GM20000 (cell line): ENCODE results near the gene PLOD1.

Experiments
- DNase-seq: peaks from one replicate; pipeline ENCODE4 v3.0.0; 2012; ENCODE audit warnings: low spot score
- TF ChIP-seq, protein P1 (sequence below): IDR thresholded peaks from 2 replicates; pipeline ENCODE4 v1.5.1; 2012; ENCODE audit warnings: mild to moderate bottlenecking, control low read depth; ENCODE audit errors: extremely low read depth, missing control alignments

PLOD1 gene

DNA sequence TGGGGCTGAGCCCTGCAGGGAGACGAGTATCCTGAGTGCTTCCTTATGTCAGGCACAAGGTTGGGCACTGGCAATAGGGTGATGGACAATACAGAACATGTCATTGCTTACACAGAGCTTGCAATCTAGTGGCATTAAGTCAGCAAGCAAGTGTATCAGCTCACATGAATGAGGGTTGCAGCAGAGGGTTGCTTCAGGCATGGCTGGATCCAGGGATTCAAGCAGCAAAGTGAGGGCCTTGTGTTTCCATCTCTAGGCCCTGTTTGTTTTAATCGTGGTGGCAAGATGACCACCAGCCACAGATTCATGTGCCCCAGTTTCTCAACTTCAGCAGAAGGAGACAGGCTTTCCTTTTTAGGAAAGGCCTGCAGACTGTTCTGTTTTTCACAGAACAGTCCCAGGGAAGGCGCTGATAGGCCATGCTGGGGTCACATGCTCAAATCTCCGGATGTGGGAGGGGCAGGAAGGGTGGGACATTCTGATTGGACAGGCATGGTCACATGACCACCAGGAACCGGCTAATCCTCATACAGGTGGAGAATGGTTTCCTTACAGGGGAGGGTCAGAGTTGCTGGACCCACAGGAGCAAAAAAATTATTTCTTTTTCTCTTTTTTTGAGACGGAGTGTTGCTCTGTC lies 14.4 kb downstream of the PLOD1 start:
- TF ChIP-seq, protein P1, sequence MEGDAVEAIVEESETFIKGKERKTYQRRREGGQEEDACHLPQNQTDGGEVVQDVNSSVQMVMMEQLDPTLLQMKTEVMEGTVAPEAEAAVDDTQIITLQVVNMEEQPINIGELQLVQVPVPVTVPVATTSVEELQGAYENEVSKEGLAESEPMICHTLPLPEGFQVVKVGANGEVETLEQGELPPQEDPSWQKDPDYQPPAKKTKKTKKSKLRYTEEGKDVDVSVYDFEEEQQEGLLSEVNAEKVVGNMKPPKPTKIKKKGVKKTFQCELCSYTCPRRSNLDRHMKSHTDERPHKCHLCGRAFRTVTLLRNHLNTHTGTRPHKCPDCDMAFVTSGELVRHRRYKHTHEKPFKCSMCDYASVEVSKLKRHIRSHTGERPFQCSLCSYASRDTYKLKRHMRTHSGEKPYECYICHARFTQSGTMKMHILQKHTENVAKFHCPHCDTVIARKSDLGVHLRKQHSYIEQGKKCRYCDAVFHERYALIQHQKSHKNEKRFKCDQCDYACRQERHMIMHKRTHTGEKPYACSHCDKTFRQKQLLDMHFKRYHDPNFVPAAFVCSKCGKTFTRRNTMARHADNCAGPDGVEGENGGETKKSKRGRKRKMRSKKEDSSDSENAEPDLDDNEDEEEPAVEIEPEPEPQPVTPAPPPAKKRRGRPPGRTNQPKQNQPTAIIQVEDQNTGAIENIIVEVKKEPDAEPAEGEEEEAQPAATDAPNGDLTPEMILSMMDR, result no peak
- DNase-seq, result no peak

DNA sequence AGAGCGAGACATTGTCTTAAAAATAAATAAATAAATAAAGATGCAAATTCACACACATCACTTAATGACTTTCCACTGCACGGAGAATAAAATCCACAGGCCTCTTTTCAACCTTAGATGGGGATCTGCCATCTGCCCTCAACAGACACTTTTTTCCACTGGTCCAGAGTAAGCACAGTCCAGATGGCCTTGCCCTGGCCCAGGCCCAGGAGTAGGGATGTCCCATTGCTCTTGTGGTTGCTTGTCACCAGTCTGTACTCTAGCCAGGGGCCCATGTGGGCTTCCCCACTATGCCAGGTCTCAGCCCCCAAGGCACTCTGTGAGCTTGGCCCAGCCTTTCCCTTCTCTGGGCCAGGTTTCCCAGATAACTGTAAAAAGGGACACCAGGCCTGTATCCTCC lies 17.4 kb downstream of the PLOD1 start:
- DNase-seq, result no peak
- TF ChIP-seq, protein P1, result no peak

DNA sequence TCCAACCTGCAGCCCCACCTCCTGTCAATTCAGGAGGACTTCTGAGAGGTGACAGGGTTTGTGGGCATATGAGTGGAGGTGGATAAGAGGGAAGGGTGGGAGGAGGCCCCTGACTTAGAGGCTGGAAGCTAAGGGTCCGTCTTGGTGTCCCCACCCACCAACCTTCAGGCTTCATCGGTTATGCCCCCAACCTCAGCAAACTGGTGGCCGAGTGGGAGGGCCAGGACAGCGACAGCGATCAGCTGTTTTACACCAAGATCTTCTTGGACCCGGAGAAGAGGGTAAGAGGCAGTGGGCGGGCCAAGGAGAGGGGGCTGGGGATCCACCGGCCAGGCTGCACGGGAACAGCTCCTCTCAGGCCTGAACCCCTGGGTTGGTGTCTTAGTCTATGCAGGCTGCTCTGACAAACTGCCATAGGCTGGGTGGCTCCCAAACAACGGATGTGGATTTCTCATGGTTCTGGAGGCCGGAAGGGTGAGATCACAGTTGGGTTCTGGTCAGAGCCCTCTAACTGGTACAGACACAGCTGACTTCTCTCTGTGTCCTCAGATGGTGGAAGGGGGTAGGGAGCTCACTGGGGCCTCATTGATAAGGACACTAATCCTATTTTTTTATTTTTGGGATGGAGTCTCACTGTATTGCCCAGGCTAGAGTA lies 18.1 kb downstream of the PLOD1 start:
- no peak for DNase-seq
- TF ChIP-seq, protein P1, result no peak

DNA sequence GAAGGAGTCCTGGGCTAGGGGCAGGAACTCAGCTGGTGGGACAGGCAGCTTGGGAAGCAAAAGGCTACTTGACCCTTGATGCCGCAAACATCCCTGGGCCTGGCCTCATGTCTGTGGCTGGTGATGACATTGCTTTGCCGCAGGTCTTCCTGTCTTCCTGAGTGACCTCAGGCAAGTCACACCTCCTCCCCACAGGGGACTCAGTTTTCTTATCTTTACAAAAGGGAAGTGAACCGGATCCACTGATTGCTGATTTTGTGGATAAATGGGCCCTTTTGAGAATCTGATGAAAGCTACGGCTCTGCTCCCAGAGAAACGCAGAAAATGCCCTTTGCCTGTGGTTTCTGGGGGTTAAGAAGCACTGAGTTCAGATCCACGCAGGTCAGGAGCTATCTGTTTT lies 20.7 kb downstream of the PLOD1 start:
- no peak for DNase-seq
- TF ChIP-seq, protein P1, result no peak

DNA sequence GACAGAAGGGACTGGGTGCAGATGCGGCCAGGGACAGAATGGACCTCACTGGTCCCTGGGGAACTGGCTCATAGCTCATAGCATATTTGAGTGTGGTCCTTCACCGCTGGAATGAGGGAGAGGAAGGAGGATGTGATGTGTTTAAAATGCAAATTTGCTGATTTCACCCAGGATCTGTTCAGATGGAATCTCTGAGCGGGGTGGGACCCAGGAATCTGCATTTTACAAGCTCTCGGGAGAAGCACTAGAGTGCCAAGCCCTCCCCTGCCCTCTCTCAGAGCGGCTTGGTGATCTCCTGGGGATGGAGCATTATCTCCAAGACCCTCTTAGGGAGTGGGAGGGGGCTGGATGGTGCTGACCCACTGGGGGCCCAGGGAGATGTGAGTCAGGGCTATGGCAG lies 22.9 kb downstream of the PLOD1 start:
- TF ChIP-seq, protein P1, result no peak

DNA sequence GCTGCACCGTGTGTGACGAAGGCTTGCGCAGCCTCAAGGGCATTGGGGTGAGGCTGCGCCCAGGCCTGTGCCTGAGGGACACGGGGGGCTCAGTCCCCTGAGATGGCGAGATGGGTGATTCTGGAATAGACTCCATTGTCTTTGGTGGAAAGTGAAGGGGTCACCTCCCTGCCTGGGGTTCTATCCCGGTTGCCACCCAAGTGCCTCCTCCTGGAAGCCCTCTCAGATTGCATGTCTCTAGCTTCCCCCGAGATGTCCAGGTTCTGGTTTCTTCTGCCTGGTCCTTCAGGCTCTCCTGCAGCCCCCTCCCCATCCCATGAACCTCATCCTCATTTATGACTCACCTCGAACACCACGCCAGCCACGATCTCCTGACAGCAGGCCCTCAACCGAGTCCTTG lies 23.4 kb downstream of the PLOD1 start:
- DNase-seq, result no peak
- TF ChIP-seq, protein P1, result no peak

More for the DNA sequence above, 22.9 kb downstream of the PLOD1 start:
- no peak for DNase-seq

DNA sequence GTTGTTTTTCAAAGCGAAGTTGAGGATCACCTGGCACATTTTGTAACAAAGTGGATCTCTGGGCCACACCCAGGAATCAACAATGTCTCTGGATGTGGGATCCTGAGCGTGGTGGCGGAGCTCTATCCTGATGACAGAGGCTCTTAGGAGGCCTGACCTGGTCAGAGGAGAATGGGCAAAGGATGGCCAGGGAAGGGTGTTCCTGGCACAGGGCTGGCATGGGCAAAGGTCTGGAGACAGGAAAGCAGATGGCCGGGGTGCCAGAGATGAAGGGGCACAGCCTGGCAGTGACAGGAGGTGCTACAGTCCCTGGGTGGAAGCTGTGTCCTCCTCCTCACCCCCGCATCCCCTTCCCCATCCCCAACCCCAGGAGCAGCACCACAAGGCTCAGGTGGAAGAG lies 25.8 kb downstream of the PLOD1 start:
- TF ChIP-seq, protein P1, result no peak
- DNase-seq, result no peak
